Keratinocyte (primary cell): ENCODE data around the gene RAB14. TPM values are rescaled to one million over a fixed set of nuclear protein-coding genes. Genes with fewer than 3 reads are reported as not detected.

Experiments
- DNase-seq: peaks from one replicate; pipeline ENCODE4 v3.0.0-alpha.2; 2011; ENCODE audit warnings: low read depth, missing footprints, low spot score
- FAIRE-seq: peaks from 2 replicates; lab custom pipeline; 2011; peaks lifted over from hg19 to GRCh38; lab: Jason Lieb, UNC
- H2AFZ ChIP-seq: 2 replicates; pipeline ENCODE4 v1.6.0; 2012; ENCODE audit warnings: low read length, control low read depth, inconsistent platforms; ENCODE audit not compliant: control insufficient read depth
- H3K27ac ChIP-seq: 2 replicates; pipeline ENCODE4 v1.5.1; 2011; ENCODE audit warnings: low read length; ENCODE audit not compliant: control insufficient read depth, insufficient read depth
- H3K27me3 ChIP-seq: 3 replicates; pipeline ENCODE4 v1.6.0; 2011; ENCODE audit warnings: low read length; ENCODE audit not compliant: control insufficient read depth, insufficient read depth; ENCODE audit errors: extremely low read depth
- H3K36me3 ChIP-seq, 2 experiments: 2 replicates in 1 of 2; 3 replicates in 1 of 2; pipeline ENCODE4 v1.5.1; 2011; ENCODE audit warnings: low read length in 2 of 2, mild to moderate bottlenecking in 1 of 2; ENCODE audit not compliant: control insufficient read depth in 2 of 2, insufficient read depth in 2 of 2; ENCODE audit errors: extremely low read depth in 1 of 2
- H3K4me1 ChIP-seq: 3 replicates; pipeline ENCODE4 v1.5.1; 2011; ENCODE audit warnings: low read length; ENCODE audit not compliant: control insufficient read depth, insufficient read depth; ENCODE audit errors: extremely low read depth
- H3K4me2 ChIP-seq: 3 replicates; pipeline ENCODE4 v1.6.0; 2011; ENCODE audit warnings: low read depth, low read length; ENCODE audit not compliant: control insufficient read depth, insufficient read depth; ENCODE audit errors: extremely low read depth
- H3K4me3 ChIP-seq, 3 experiments: fragments of 200-600 bp in 1 of 3; sonication (generic) in 1 of 3; 2 replicates in 2 of 3; 3 replicates in 1 of 3; pipeline ENCODE4 v1.5.1; 2011 to 2016; ENCODE audit warnings: low read length in 3 of 3, mild to moderate bottlenecking in 3 of 3, control low read depth in 2 of 3, inconsistent platforms in 1 of 3, low read depth in 1 of 3, mixed read lengths in 1 of 3, mixed run types in 1 of 3, moderate library complexity in 1 of 3; ENCODE audit not compliant: control insufficient read depth in 2 of 3, insufficient read depth in 2 of 3; ENCODE audit errors: extremely low read depth in 1 of 3
- H3K79me2 ChIP-seq: 2 replicates; pipeline ENCODE4 v1.6.0; 2012; ENCODE audit warnings: low read length; ENCODE audit not compliant: control insufficient read depth, insufficient read depth
- H3K9ac ChIP-seq: 3 replicates; pipeline ENCODE4 v1.6.0; 2011; ENCODE audit warnings: low read length; ENCODE audit not compliant: control insufficient read depth, insufficient read depth; ENCODE audit errors: extremely low read depth
- H3K9me1 ChIP-seq: 3 replicates; pipeline ENCODE4 v1.6.0; 2011; ENCODE audit warnings: low read length; ENCODE audit not compliant: control insufficient read depth, insufficient read depth; ENCODE audit errors: extremely low read depth
- H3K9me3 ChIP-seq: 2 replicates; pipeline ENCODE4 v1.5.1; 2012; ENCODE audit warnings: low read depth, low read length; ENCODE audit not compliant: control insufficient read depth
- H4K20me1 ChIP-seq: 3 replicates; pipeline ENCODE4 v1.6.0; 2011; ENCODE audit warnings: low read length; ENCODE audit not compliant: control insufficient read depth, insufficient read depth; ENCODE audit errors: extremely low read depth
- EZH2 ChIP-seq: IDR thresholded peaks from one replicate; pipeline ENCODE4 v1.6.1; 2012; ENCODE audit warnings: inconsistent platforms, mild to moderate bottlenecking, low read length, moderate library complexity
- dilution Hi-C: fragments of 300-500 bp; cut with MboI; formaldehyde crosslinking; loops from one replicate; pipeline ENCODE4 v1.7.0; 2020; ENCODE audit warnings: low sequenced_read_pairs; ENCODE audit not compliant: extremely low pct_ligation_motif_present
- polyA plus RNA-seq, 5 experiments: library from polyadenylated mRNA; depleted of rRNA in 3 of 5; stranded (reverse) in 3 of 5; stranded (forward) in 1 of 5; unstranded in 1 of 5; fragments of >200 nt; gene quantifications; 1 replicate in 1 of 5; 2 replicates in 3 of 5; 3 replicates in 1 of 5; pipeline versions ENCODE4 v1.2.1 to v1.2.3, GENCODE V29; 2011 to 2012; ENCODE audit warnings: missing spikeins in 2 of 5, low read depth in 1 of 5, low replicate concordance in 1 of 5
- TF ChIP-seq, protein P1 (sequence below), 3 experiments: IDR thresholded peaks in 1 of 3; conservative IDR thresholded peaks in 1 of 3; optimal IDR thresholded peaks in 1 of 3; 2 replicates in 2 of 3; 3 replicates in 1 of 3; pipeline versions ENCODE3 to v1.5.1; 2011; ENCODE audit warnings: low read length in 3 of 3, mild to moderate bottlenecking in 3 of 3, moderate library complexity in 2 of 3, control low read depth in 1 of 3, inconsistent platforms in 1 of 3; ENCODE audit not compliant: insufficient read depth in 2 of 3; ENCODE audit errors: extremely low read depth in 1 of 3

The RAB14 gene
- polyA plus RNA-seq, 1 donor (not counting 4 experiments of a cell fraction or from before 2014, with no cell fraction given): 42.8 TPM

DNA sequence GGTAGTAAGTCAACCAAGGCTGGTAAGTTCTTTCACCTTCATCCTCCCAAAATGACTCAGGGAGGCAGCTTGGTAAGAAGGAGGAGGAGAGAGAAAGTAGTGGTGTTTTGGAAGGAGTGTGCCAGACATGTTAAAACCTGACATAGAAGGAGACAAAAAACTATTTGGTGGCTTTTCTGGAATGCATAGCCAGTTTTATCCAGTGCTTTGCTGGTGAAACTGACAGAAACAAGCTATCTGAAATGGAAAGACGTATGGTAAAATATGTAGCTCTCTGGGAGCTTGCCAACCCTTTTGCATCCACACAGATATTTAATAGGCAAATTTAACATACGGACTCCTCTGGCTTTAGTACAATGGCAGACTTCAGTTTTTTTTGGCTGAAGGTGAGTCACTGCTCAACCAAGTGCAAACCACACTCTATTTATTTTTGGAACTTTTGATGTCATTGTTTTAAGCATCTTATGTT is 45.4 kb downstream of the RAB14 start:
- dilution Hi-C loops: no loop called here
- peak overlapping the region; percentile 60 for H3K27ac ChIP-seq
- FAIRE-seq: peak; percentile 84

DNA sequence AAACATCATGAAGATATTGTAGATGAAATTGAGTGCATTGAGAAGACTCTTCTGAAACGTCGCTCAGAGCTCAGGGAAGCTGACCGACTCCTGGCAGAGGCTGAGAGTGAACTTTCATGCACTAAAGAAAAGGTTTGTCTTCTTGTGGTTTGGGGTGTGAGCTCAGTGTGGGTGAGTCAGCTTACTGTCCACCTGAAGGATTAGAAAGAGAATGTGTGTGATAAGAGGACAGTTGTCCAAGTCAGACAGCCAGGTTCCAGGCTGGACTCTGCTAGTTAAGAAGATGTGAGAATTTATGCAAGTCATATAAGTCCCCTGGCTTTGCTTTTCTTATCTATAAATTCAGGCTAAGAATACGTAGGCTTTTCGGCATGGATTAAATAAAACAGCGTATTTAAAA is 46.9 kb downstream of the RAB14 start:
- dilution Hi-C loops: no loop called here
- Histone ChIP-seq H3K27ac (no peak overlapping the region), H3K4me3 (no peak overlapping the region), H3K9me1 (no peaks in the 10 kb centered on the region), H3K36me3 (peaks cover 5 to 10% of the 10 kb centered on the region in 2 experiments), H3K27me3 (no peaks in the 10 kb centered on the region), H3K4me1 (peaks cover 19% of the 10 kb centered on the region), H3K79me2 (no peaks in the 10 kb centered on the region), H4K20me1 (no peaks in the 10 kb centered on the region), H3K9ac (no peak overlapping the region), H3K9me3 (no peaks in the 10 kb centered on the region), H2AFZ (no peak overlapping the region), H3K4me2 (no peak overlapping the region)
- no peak for TF ChIP-seq EZH2
- DNase-seq (no peak), FAIRE-seq (peak; percentile 46)

More for the DNA sequence above, 45.4 kb downstream of the RAB14 start:
- Histone ChIP-seq H3K9me1 (no peaks in the 10 kb centered on the region), H3K4me1 (peaks cover 19% of the 10 kb centered on the region), H3K79me2 (no peaks in the 10 kb centered on the region), H2AFZ (no peak overlapping the region), H3K4me3 (no peak overlapping the region), H3K4me2 (peak overlapping the region; percentile 54), H3K9me3 (no peaks in the 10 kb centered on the region), H3K36me3 (peaks cover 5 to 13% of the 10 kb centered on the region in 2 experiments), H4K20me1 (no peaks in the 10 kb centered on the region), H3K9ac (no peak overlapping the region), H3K27me3 (no peaks in the 10 kb centered on the region)
- TF ChIP-seq EZH2: no peak
- TF ChIP-seq, protein P1, sequence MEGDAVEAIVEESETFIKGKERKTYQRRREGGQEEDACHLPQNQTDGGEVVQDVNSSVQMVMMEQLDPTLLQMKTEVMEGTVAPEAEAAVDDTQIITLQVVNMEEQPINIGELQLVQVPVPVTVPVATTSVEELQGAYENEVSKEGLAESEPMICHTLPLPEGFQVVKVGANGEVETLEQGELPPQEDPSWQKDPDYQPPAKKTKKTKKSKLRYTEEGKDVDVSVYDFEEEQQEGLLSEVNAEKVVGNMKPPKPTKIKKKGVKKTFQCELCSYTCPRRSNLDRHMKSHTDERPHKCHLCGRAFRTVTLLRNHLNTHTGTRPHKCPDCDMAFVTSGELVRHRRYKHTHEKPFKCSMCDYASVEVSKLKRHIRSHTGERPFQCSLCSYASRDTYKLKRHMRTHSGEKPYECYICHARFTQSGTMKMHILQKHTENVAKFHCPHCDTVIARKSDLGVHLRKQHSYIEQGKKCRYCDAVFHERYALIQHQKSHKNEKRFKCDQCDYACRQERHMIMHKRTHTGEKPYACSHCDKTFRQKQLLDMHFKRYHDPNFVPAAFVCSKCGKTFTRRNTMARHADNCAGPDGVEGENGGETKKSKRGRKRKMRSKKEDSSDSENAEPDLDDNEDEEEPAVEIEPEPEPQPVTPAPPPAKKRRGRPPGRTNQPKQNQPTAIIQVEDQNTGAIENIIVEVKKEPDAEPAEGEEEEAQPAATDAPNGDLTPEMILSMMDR (optimal IDR thresholded peaks at IDR 0.05 in 1 of 3, IDR thresholded peaks at IDR 0.05 in 1 of 3, conservative IDR thresholded peaks at IDR 0.05 in 1 of 3; ENCODE audit: extremely low read depth in 1 of 3, insufficient read depth in 2 of 3, low read length in 3 of 3): no peak
- DNase-seq: peak; percentile 57

DNA sequence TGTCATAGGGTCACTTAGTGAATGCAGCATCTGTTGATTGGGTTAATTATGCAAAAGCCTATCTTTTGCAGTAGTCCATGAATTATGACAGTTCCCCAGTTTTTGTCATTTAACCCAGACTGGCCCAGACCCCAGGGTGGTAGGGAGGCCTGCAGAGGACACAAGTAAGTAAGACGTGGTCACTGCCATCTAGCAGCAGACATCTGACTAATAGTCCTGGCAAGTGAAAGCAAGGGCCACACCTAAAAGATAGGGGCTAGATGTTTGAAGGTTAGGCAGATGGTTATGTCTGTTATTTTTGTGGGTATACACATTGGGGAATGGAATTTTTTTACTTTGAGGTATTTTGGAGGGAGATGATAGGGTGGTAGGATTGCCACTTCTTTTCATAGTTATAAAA is 48.0 kb downstream of the RAB14 start:
- Histone ChIP-seq H3K79me2 (no peaks in the 10 kb centered on the region), H3K9me3 (no peaks in the 10 kb centered on the region), H2AFZ (no peak overlapping the region), H3K27ac (no peak overlapping the region), H3K4me2 (no peak overlapping the region), H3K36me3 (peaks cover 5 to 14% of the 10 kb centered on the region in 2 experiments), H3K4me3 (no peak overlapping the region), H3K9ac (no peak overlapping the region), H3K27me3 (no peaks in the 10 kb centered on the region), H3K9me1 (no peaks in the 10 kb centered on the region), H4K20me1 (no peaks in the 10 kb centered on the region), H3K4me1 (peaks cover 19% of the 10 kb centered on the region)
- TF ChIP-seq, protein P1 (optimal IDR thresholded peaks at IDR 0.05 in 1 of 3, IDR thresholded peaks at IDR 0.05 in 1 of 3, conservative IDR thresholded peaks at IDR 0.05 in 1 of 3; ENCODE audit: extremely low read depth in 1 of 3, insufficient read depth in 2 of 3, low read length in 3 of 3): no peak
- no peak for TF ChIP-seq EZH2
- dilution Hi-C loops: no loop called here
- DNase-seq (no peak), FAIRE-seq (no peak)
